Measurements from ENCODE around the gene SPRED2. TPM values are rescaled to one million over a fixed set of nuclear protein-coding genes. Genes with fewer than 3 reads are reported as not detected.

SPRED2 gene
- total and polyA plus RNA-seq, 2 donors from 2014 or later = 8.9 to 42.3 TPM

DNA sequence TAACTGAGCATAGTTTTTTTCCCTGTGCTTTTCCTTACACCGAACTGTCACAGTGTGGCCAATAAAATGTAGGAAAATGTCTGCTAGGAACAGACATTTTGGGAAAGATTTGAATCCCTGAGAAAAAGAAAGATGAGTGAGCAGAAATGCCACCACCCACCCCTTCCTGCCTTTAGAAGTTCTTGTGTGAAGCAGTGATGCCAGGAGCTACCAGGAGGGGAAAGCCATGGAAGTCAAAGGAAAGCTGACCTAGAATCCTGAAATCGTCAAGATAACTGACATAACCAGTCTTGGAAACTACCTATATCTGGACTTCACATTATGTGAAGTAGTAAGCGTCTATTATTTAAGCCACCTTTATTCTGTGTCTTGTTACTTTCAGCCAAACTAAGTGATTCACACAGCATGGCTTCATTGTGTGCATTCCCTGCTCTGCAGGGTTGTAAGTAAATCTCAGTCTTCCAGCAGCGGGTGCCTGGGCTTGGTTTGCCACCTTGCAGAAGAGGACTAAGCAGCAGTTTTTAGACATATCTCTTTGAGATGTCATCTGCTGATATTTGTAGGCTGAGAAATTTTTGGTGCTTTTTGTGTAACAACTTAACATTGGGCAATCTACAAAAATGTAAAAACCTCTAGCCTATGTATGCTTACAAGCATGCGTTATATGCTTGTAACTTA, 11.2 kb upstream of the SPRED2 start:
- H3K9ac ChIP-seq (ENCODE audit: low read length in 3 of 3) = no peak overlapping the region
- H3K27me3 ChIP-seq (ENCODE audit: control insufficient read depth, insufficient read depth, low read length) = no peaks in the 10 kb centered on the region
- no peaks in the 10 kb centered on the region for H3K9me3 ChIP-seq (ENCODE audit: control insufficient read depth in 2 of 3, insufficient read depth in 1 of 3, low read length in 3 of 3)
- intact Hi-C loops (cut with DNase I) = no loop called here
- DNase-seq (no peak), FAIRE-seq (no peak)
- H3K27ac ChIP-seq (ENCODE audit: low read depth in 2 of 2, low read length in 2 of 2) = no peak overlapping the region
- TF ChIP-seq, protein P1, sequence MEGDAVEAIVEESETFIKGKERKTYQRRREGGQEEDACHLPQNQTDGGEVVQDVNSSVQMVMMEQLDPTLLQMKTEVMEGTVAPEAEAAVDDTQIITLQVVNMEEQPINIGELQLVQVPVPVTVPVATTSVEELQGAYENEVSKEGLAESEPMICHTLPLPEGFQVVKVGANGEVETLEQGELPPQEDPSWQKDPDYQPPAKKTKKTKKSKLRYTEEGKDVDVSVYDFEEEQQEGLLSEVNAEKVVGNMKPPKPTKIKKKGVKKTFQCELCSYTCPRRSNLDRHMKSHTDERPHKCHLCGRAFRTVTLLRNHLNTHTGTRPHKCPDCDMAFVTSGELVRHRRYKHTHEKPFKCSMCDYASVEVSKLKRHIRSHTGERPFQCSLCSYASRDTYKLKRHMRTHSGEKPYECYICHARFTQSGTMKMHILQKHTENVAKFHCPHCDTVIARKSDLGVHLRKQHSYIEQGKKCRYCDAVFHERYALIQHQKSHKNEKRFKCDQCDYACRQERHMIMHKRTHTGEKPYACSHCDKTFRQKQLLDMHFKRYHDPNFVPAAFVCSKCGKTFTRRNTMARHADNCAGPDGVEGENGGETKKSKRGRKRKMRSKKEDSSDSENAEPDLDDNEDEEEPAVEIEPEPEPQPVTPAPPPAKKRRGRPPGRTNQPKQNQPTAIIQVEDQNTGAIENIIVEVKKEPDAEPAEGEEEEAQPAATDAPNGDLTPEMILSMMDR (IDR thresholded peaks at IDR 0.05; ENCODE audit: borderline replicate concordance, extremely low read depth, insufficient read depth) = no peak
- no peaks in the 10 kb centered on the region for H3K36me3 ChIP-seq (ENCODE audit: control insufficient read depth in 2 of 3, insufficient read depth in 3 of 3, low read length in 3 of 3)
- no peak overlapping the region for H3K4me3 ChIP-seq (ENCODE audit: low read length in 3 of 3)
- no peaks in the 10 kb centered on the region for H3K4me1 ChIP-seq (ENCODE audit: control insufficient read depth in 2 of 3, insufficient read depth in 2 of 3, low read depth in 1 of 3, low read length in 3 of 3)

DNA sequence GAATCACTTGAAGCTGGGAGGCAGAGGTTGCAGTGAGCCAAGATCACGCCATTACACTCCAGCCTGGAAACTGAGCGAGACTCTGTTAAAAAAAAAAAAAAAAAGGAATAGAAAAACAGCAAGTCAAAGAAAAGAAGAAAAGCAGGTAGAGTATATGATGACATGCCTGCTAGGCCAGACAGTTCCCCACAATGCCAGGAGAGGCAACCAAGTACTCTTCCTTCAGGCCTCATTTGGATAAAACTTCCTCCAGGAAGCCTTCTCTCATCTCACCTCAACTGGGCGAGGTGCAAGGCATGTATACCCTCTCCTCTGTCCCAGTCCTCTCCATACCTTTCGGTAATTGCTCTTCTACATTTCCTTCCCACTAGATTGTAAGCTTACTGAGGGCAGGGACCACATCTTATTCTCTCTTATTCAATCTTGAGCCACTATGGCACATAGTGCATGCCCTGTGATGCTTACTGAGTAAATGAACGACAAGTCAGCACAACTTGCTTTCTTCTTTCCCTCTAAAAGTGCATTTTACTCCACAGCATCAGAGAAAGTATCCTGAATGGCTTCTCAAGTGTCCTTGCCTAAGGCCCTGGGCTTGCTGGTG, 10.1 kb upstream of the SPRED2 start:
- Histone ChIP-seq H3K9me3 (ENCODE audit: control insufficient read depth in 2 of 3, insufficient read depth in 1 of 3, low read length in 3 of 3) (no peaks in the 10 kb centered on the region), H3K9ac (ENCODE audit: low read length in 3 of 3) (no peak overlapping the region), H3K4me1 (ENCODE audit: control insufficient read depth in 2 of 3, insufficient read depth in 2 of 3, low read depth in 1 of 3, low read length in 3 of 3) (no peaks in the 10 kb centered on the region), H3K36me3 (ENCODE audit: control insufficient read depth in 2 of 3, insufficient read depth in 3 of 3, low read length in 3 of 3) (no peaks in the 10 kb centered on the region), H3K27me3 (ENCODE audit: control insufficient read depth, insufficient read depth, low read length) (no peaks in the 10 kb centered on the region), H3K27ac (ENCODE audit: low read depth in 2 of 2, low read length in 2 of 2) (no peak overlapping the region), H3K4me3 (ENCODE audit: low read length in 3 of 3) (no peak overlapping the region)
- FAIRE-seq (no peak), DNase-seq (no peak)
- TF ChIP-seq, protein P1 (IDR thresholded peaks at IDR 0.05; ENCODE audit: borderline replicate concordance, extremely low read depth, insufficient read depth) = no peak
- intact Hi-C loops (cut with DNase I) = no loop called here

GRCh38 chr2:65438137-65438899, 5.9 kb upstream of the SPRED2 start:
- TF ChIP-seq, protein P1 (IDR thresholded peaks at IDR 0.05; ENCODE audit: borderline replicate concordance, extremely low read depth, insufficient read depth) = no peak
- Histone ChIP-seq H3K27me3 (ENCODE audit: control insufficient read depth, insufficient read depth, low read length) (no peaks in the 10 kb centered on the region), H3K27ac (ENCODE audit: low read depth in 2 of 2, low read length in 2 of 2) (no peak overlapping the region), H3K9me3 (ENCODE audit: control insufficient read depth in 2 of 3, insufficient read depth in 1 of 3, low read length in 3 of 3) (no peaks in the 10 kb centered on the region), H3K4me1 (ENCODE audit: control insufficient read depth in 2 of 3, insufficient read depth in 2 of 3, low read depth in 1 of 3, low read length in 3 of 3) (peaks cover 0 to 5% (median 2%) of the 10 kb centered on the region in 3 donors), H3K36me3 (ENCODE audit: control insufficient read depth in 2 of 3, insufficient read depth in 3 of 3, low read length in 3 of 3) (no peaks in the 10 kb centered on the region), H3K4me3 (ENCODE audit: low read length in 3 of 3) (no peak overlapping the region), H3K9ac (ENCODE audit: low read length in 3 of 3) (no peak overlapping the region)
- DNase-seq = no peak
- intact Hi-C loops (cut with DNase I) = loop anchor here (10.0 kb wide), 1 partner anchor 174 kb away; no protein-coding TSS in a partner anchor
- FAIRE-seq = no peak
